HG02970 (cell line): ENCODE data around the gene COL15A1.

ENCODE experiments used
- ATAC-seq: cut with Tn5 transposase; IDR thresholded peaks from one replicate; pipeline ENCODE4 v1.9.1; 2021; ENCODE audit warnings: mild to moderate bottlenecking, moderate library complexity, moderate number of reproducible peaks; ENCODE audit not compliant: unreplicated experiment, low FRiP score

The COL15A1 gene

GRCh38 chr9:99026956-99027298, 83.2 kb downstream of the COL15A1 start:
- no peak for ATAC-seq

DNA sequence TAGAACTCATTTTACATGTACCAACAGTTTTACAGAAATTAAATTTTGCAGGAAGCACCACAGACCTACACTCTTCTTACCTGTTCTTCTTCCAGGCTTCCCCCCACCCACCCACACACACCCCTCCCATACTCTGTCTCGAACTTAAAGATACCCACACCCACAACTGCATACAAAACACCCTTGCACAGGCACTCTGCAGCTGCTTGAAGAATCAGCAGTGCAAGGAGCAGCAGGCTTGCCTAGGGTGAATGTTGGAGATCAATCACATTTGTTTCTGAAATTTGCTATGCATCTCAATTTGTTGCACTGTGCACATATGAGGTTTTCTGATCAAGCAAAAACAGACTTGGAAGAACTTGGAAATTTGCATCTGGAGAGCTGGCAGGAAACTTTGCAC, 83.7 kb downstream of the COL15A1 start:
- ATAC-seq, result no peak

- no peak for ATAC-seq
These were observed 85.5 kb downstream of the COL15A1 start for GRCh38 chr9:99029083-99029645.

- no peak for ATAC-seq
These were observed 86.4 kb downstream of the COL15A1 start for GRCh38 chr9:99030092-99030511.

DNA sequence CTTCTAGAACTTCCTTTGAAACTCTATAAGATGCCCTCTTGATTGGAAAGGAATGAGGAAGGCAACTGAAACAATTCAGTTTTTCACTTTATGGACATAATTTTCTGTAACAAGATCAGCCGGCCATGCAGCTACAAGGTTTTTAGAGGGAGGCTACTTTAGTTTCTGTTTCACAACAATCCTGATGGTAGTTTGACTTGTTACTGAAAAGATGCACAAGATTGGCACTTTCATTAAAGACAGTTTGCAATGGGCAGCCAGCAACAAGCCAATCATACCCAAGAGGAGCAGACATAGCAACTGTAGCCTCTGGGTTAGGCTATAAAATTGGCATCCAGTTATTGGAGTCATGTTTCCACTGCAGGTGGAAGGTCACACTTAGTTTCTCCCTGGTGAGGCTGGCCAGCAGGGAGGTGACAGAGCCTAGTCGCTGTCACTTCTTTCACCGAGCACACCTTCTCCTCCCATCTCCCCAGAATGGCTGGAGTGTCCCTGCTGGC, 87.0 kb downstream of the COL15A1 start:
- ATAC-seq, result no peak

- no peak for ATAC-seq
These were observed 87.6 kb downstream of the COL15A1 start for GRCh38 chr9:99031319-99031718.

DNA sequence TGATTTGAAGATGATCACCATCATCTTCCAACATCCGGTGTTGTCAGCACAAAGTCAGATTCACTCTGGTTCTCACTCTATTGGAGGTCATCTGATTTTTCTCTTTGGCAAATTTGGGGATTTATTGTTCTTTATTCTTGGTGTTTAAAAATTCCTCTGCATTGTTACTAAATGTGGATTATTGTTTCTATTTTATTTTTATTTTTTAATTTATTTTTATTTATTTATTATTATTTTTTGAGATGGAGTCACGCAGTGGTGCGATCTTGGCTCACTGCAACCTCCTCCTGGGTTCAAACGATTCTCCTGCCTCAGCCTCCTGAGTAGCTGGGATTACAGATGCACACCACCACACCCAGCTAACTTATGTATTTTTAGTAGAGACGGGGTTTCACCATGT, 88.3 kb downstream of the COL15A1 start:
- no peak for ATAC-seq

- no peak for ATAC-seq
These were observed 90.4 kb downstream of the COL15A1 start for GRCh38 chr9:99034149-99034548.

DNA sequence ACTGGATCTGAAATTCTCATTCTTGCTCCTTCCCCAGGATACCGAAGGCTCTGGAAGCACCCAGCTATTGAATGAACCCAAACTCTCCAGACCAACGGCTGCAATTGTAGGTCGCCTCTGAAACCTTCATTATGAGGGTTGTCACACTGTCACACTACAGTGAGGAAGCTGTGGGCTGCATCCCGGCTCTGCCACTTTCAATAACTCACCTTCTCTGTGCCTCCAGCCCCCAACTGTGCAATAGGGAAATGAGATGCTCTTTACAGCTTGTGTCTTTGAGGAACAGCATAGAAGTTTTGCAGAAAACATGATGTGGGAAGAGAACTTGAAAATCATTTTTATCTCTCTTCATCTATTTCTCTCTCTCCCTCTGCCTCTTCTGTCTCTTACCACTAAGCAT, 91.6 kb downstream of the COL15A1 start:
- no peak for ATAC-seq

DNA sequence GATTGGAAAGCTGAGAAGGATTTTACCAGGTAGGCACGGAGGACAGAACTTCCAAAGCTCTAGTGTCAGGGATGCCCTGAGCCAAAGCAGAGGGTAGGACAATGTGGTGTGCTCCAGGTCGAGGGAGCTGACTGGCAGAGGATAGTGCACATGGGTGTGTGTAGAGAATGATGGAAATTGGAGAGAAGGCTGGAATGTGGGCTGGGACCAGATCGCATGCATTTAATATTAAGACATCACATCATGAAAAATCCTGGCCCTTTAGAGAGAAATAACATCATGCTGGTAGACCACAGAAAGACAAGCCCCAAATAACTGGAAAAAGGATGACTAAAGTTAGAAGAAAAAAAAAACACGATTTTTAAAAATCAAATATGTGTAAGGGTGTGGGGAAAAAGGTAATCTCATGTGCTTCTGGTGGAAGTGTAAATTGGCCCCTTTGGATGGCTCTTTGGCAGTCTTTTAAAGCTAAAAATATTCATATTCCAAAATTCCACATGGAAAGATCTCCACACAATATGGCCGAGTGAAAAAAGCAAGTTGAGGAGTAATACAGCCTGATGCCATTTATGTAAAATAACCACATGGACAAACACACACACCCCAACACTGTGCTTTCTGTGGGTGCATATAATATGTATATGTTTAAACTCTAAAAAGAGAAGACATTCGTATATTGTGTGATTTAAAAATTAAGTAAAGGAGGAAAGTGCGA, 94.2 kb downstream of the COL15A1 start:
- ATAC-seq, result no peak

DNA sequence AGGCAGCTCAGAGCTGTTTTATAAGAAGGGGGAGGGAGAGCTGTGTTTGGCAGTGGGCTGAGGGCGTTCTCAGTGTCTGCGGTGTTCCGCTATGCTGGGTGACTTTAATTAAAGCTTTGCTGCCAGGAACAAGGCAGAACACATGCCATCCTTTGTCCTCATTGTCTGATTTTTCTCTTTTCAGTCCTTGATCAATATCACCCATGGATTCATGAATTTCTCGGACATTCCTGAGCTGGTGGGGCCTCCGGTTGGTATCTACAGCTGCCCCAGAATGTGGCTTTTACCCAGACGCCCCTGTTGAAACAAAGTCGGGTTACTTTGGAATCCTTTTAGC, 94.7 kb downstream of the COL15A1 start:
- ATAC-seq, result no peak

- ATAC-seq, result no peak
These were observed 95.9 kb downstream of the COL15A1 start for GRCh38 chr9:99039505-99040182.

- ATAC-seq, result no peak
These were observed 96.7 kb downstream of the COL15A1 start for GRCh38 chr9:99040251-99040900.

GRCh38 chr9:99040911-99041582, 97.3 kb downstream of the COL15A1 start:
- ATAC-seq, result no peak

DNA sequence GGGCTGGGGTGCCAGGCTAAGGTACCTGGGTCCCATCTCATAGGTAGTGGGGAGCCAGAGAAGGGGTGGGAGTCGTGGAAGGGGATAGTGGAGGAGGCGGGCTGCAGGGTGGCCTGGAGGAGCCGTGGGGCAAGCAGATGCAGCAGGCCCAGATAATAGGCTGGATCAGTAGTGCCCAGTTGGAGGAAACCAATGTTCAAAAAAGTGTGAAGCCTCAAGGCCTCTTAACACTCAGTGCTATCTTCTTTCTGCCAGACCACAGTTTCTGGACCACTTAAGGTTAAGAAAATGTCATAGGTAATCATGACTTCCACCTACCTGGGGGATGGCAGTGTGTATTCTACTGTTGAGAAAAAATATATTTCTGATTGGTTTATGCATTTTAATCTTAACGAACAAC, 97.9 kb downstream of the COL15A1 start:
- ATAC-seq, result no peak

- ATAC-seq, result no peak
These were observed 98.9 kb downstream of the COL15A1 start for GRCh38 chr9:99042620-99043019.

GRCh38 chr9:99044827-99045226, 101.1 kb downstream of the COL15A1 start:
- no peak for ATAC-seq

DNA sequence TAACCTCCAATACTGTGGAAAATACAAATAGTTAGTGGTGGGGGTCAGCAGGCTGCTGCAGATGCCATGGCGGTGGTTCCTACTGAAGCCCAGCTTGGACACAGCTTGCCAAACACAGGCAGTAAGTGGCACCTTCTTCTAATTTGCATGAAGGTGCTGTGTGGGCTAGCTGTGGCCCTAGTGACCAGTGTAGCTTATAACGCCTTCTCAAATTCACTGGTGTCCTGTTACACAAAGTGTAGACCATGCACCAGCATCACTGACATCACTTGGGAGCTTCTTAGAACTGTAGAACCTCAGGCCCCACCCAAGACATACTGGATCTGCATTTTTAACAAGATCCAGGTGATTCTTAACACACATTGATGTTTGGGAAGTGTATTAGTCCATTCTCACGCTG, 102.4 kb downstream of the COL15A1 start:
- ATAC-seq, result no peak

GRCh38 chr9:99046542-99047071, 102.9 kb downstream of the COL15A1 start:
- no peak for ATAC-seq

DNA sequence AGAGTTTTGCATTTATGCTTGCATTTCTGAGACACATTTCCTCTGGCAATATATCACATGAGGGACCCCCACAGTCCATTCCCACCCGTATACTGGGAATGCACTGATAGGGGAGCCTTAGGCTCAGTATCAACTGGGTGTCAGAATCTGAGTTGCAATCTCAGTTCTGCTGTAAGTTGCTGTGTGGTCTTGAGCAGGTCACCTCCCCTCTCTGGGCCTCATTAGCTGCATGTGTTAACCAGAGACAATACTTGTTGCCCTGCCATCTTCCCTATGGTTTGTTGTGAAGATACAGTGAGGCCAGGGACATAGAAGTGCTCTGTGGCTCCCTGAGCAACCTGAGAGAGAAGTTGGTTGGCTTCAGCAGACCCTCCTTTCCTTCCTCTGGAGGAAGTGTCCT, 105.5 kb downstream of the COL15A1 start:
- ATAC-seq, result no peak

DNA sequence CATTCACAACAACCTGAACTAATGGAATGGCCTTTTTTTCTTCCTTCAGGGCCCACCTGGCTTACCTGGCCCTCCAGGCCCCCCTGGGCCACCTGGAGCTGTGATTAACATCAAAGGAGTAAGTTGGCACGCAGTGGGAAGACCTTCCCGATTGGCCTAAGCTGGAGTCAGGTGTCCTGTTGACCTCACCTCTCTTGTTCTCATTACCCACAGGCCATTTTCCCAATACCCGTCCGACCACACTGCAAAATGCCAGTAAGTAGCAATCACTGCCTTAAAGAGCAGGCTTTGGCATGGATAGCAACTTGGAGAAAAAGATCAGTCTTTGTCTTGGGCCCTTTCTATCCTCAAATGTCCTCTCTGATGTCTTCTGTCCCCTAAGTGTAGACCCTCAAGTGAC, 105.9 kb downstream of the COL15A1 start:
- ATAC-seq, result no peak
